CD14-positive monocyte (primary cell): ENCODE results near the gene SPOP. TPM values are rescaled to one million over a fixed set of nuclear protein-coding genes. Genes with fewer than 3 reads are reported as not detected.

Source experiments
- DNase-seq, 3 donors: peaks; one replicate each; pipeline ENCODE4 v3.0.0-alpha.2; 2011 to 2022
- H2AFZ ChIP-seq: 2 replicates; pipeline ENCODE4 v1.6.0; 2012; ENCODE audit warnings: mild to moderate bottlenecking, low read depth, low read length, inconsistent platforms; ENCODE audit not compliant: insufficient read depth, poor library complexity, severe bottlenecking
- H3K27ac ChIP-seq, 2 donors: 1 replicate in 1 of 2; 2 replicates in 1 of 2; pipeline ENCODE4 v1.5.1; 2012 to 2013; ENCODE audit warnings: low read length in 2 of 2, control low read depth in 1 of 2, inconsistent platforms in 1 of 2, low read depth in 1 of 2, mild to moderate bottlenecking in 1 of 2
- H3K27me3 ChIP-seq, 2 donors: one replicate each; pipeline versions ENCODE4 v1.6.0 to v1.6.1; 2011 to 2013; ENCODE audit warnings: low read length in 2 of 2; ENCODE audit not compliant: control insufficient read depth in 2 of 2, insufficient read depth in 2 of 2
- H3K36me3 ChIP-seq, 2 donors: replicated peaks in 1 of 2; 1 replicate in 1 of 2; 2 replicates in 1 of 2; pipeline versions ENCODE4 v1.5.1 to v1.6.1; 2012 to 2013; ENCODE audit warnings: low read length in 2 of 2, control low read depth in 1 of 2, inconsistent platforms in 1 of 2, mild to moderate bottlenecking in 1 of 2; ENCODE audit not compliant: insufficient read depth in 2 of 2, control insufficient read depth in 1 of 2
- H3K4me1 ChIP-seq, 2 donors: 1 replicate in 1 of 2; 2 replicates in 1 of 2; pipeline versions ENCODE4 v1.5.1 to v1.6.1; 2012 to 2013; ENCODE audit warnings: low read length in 2 of 2, control low read depth in 1 of 2, inconsistent platforms in 1 of 2, mild to moderate bottlenecking in 1 of 2, moderate library complexity in 1 of 2; ENCODE audit not compliant: insufficient read depth in 2 of 2, control insufficient read depth in 1 of 2
- H3K4me2 ChIP-seq: replicated peaks from 2 replicates; pipeline ENCODE3; 2012; ENCODE audit warnings: low read length, moderate library complexity, mild to moderate bottlenecking; ENCODE audit not compliant: poor library complexity, severe bottlenecking; ENCODE audit errors: extremely low read depth
- H3K4me3 ChIP-seq, 3 experiments: fragments of 200-600 bp in 1 of 3; sonication (generic) in 1 of 3; replicated peaks in 1 of 3; 1 replicate in 2 of 3; 2 replicates in 1 of 3; pipeline ENCODE4 v1.5.1; 2011 to 2013; ENCODE audit warnings: low read length in 3 of 3, mild to moderate bottlenecking in 3 of 3, control low read depth in 2 of 3, low read depth in 2 of 3, inconsistent platforms in 1 of 3, moderate library complexity in 1 of 3
- H3K79me2 ChIP-seq: 2 replicates; pipeline ENCODE4 v1.6.0; 2012; ENCODE audit warnings: mild to moderate bottlenecking, control low read depth, inconsistent platforms, low read length, moderate library complexity; ENCODE audit not compliant: insufficient read depth
- H3K9ac ChIP-seq: 2 replicates; pipeline ENCODE4 v1.6.0; 2017; ENCODE audit warnings: low read length, mild to moderate bottlenecking; ENCODE audit not compliant: insufficient read depth, poor library complexity, severe bottlenecking
- H3K9me3 ChIP-seq, 2 donors: replicated peaks in 1 of 2; 1 replicate in 1 of 2; 2 replicates in 1 of 2; pipeline versions ENCODE4 v1.5.1 to v1.6.1; 2012 to 2013; ENCODE audit warnings: low read length in 2 of 2, control low read depth in 1 of 2; ENCODE audit not compliant: control insufficient read depth in 1 of 2, insufficient read depth in 1 of 2
- H4K20me1 ChIP-seq: 2 replicates; pipeline ENCODE4 v1.6.0; 2012; ENCODE audit warnings: mild to moderate bottlenecking, low read length, control low read depth, moderate library complexity; ENCODE audit not compliant: insufficient read depth
- H3K27ac Mint-ChIP-seq, 7 donors: one replicate each; pipeline ENCODE4 v1.8.0; 2020; ENCODE audit warnings: mild to moderate bottlenecking in 7 of 7, mixed read lengths in 7 of 7, moderate library complexity in 6 of 7, inconsistent platforms in 2 of 7
- H3K27me3 Mint-ChIP-seq, 3 donors: one replicate each; pipeline ENCODE4 v1.8.0; 2021 to 2022; ENCODE audit warnings: low read depth in 3 of 3, mild to moderate bottlenecking in 3 of 3, mixed read lengths in 3 of 3, moderate library complexity in 3 of 3, inconsistent platforms in 1 of 3
- H3K36me3 Mint-ChIP-seq, 2 donors: one replicate each; pipeline ENCODE4 v1.8.0; 2020; ENCODE audit warnings: mixed read lengths in 2 of 2, inconsistent platforms in 1 of 2, mild to moderate bottlenecking in 1 of 2
- H3K4me1 Mint-ChIP-seq: one replicate; pipeline ENCODE4 v1.8.0; 2020; ENCODE audit warnings: mild to moderate bottlenecking, mixed read lengths
- H3K4me3 Mint-ChIP-seq, 2 donors: one replicate each; pipeline ENCODE4 v1.8.0; 2020; ENCODE audit warnings: mild to moderate bottlenecking in 2 of 2, mixed read lengths in 2 of 2, moderate library complexity in 1 of 2
- H3K9me3 Mint-ChIP-seq, 7 donors: one replicate each; pipeline ENCODE4 v1.8.0; 2020 to 2022; ENCODE audit warnings: mixed read lengths in 7 of 7, mild to moderate bottlenecking in 6 of 7, moderate library complexity in 6 of 7, inconsistent platforms in 2 of 7
- CTCF ChIP-seq: fragments of 200-600 bp; IDR thresholded peaks from one replicate; pipeline ENCODE4 v1.8.0; 2022; ENCODE audit warnings: antibody characterized with exemption, mild to moderate bottlenecking
- WGBS: methylation state at CpG from one replicate; pipeline ENCODE4 v1.1.5; 2013; ENCODE audit warnings: missing lambda C conversion rate; ENCODE audit not compliant: insufficient coverage; 5-methylcytosine and 5-hydroxymethylcytosine counted together
- intact Hi-C, 2 donors: fragments of 100-400 bp; cut with micrococcal nuclease; formaldehyde crosslinking; loops; one replicate each; pipeline versions ENCODE4 v1.15.0 to v1.15.1; 2023
- polyA plus RNA-seq, 3 donors: library from polyadenylated mRNA; depleted of rRNA in 1 of 3; unstranded in 2 of 3; stranded (reverse) in 1 of 3; fragments of 300-500 nt in 2 of 3; fragments of >200 nt in 1 of 3; fragmentation: Illumina TruSeq in 2 of 3; gene quantifications; 1 replicate in 2 of 3; 2 replicates in 1 of 3; pipeline ENCODE4 v1.2.3, GENCODE V29; 2012 to 2021

The SPOP gene
- polyA plus RNA-seq, 3 donors: 41.3 to 65.5 (median 63.2) TPM

GRCh38 chr17:49659661-49660382 is 18.1 kb downstream of the SPOP start:
- H3K36me3 ChIP-seq: peaks cover 11 to 33% of the 10 kb centered on the region in 2 donors
- H3K27ac Mint-ChIP-seq: peak overlapping the region in 4 of 7 donors; percentile 17 to 57 (median 41)
- H3K4me1 ChIP-seq: peaks cover 0 to 4% of the 10 kb centered on the region in 2 donors
- peaks cover 10% of the 10 kb centered on the region for H3K4me1 Mint-ChIP-seq
- intact Hi-C loops: loop anchor here in 1 of 2 donors (10.0 kb wide), 1 partner anchor 65 kb away; no protein-coding TSS in a partner anchor
- H3K4me2 ChIP-seq: no peak overlapping the region
- DNase-seq: no peak
- no peak overlapping the region for H3K27ac ChIP-seq
- H3K36me3 Mint-ChIP-seq: peaks cover 32 to 44% of the 10 kb centered on the region in 2 donors
- H3K79me2 ChIP-seq: peaks cover 96% of the 10 kb centered on the region
- no peaks in the 10 kb centered on the region for H3K27me3 Mint-ChIP-seq
- H3K4me3 ChIP-seq: no peak overlapping the region
- no peaks in the 10 kb centered on the region for H3K9me3 ChIP-seq
- H3K9me3 Mint-ChIP-seq: no peaks in the 10 kb centered on the region
- no peak overlapping the region for H3K4me3 Mint-ChIP-seq
- no peaks in the 10 kb centered on the region for H3K27me3 ChIP-seq
- H2AFZ ChIP-seq: no peak overlapping the region
- TF ChIP-seq CTCF: no peak
- H3K9ac ChIP-seq: no peak overlapping the region
- H4K20me1 ChIP-seq: peaks cover 99% of the 10 kb centered on the region
- WGBS: 94% methylated on average over 3 of the region's 3 CpGs

GRCh38 chr17:49656247-49656646 is 21.6 kb downstream of the SPOP start:
- H3K4me3 Mint-ChIP-seq: no peak overlapping the region
- H3K27me3 ChIP-seq: no peaks in the 10 kb centered on the region
- H3K36me3 ChIP-seq: peaks cover 3 to 21% of the 10 kb centered on the region in 2 donors
- no peak overlapping the region for H2AFZ ChIP-seq
- H3K36me3 Mint-ChIP-seq: peaks cover 26 to 28% of the 10 kb centered on the region in 2 donors
- H3K4me1 ChIP-seq: no peaks in the 10 kb centered on the region
- H3K4me3 ChIP-seq: no peak overlapping the region
- peaks cover 99% of the 10 kb centered on the region for H4K20me1 ChIP-seq
- TF ChIP-seq CTCF: no peak
- no peak overlapping the region for H3K27ac ChIP-seq
- H3K27me3 Mint-ChIP-seq: no peaks in the 10 kb centered on the region
- 100% methylated on average over 1 of the region's 1 CpG for WGBS
- no peak overlapping the region for H3K9ac ChIP-seq
- intact Hi-C loops: loop anchor here in 1 of 2 donors (10.0 kb wide), 1 partner anchor 61 kb away; no protein-coding TSS in a partner anchor
- H3K9me3 Mint-ChIP-seq: no peaks in the 10 kb centered on the region
- DNase-seq: no peak
- H3K9me3 ChIP-seq: no peaks in the 10 kb centered on the region
- no peak overlapping the region for H3K4me2 ChIP-seq
- peak overlapping the region in 1 of 7 donors; percentile 0 for H3K27ac Mint-ChIP-seq
- H3K4me1 Mint-ChIP-seq: peaks cover 12% of the 10 kb centered on the region
- peaks cover 93% of the 10 kb centered on the region for H3K79me2 ChIP-seq
